Osteocyte (in vitro differentiated cells): ENCODE data around the gene CD207. TPM values are rescaled to one million over a fixed set of nuclear protein-coding genes. Genes with fewer than 3 reads are reported as not detected.

Source experiments
- DNase-seq: peaks from one replicate; pipeline ENCODE4 v3.0.0; 2021; ENCODE audit warnings: mixed read lengths; ENCODE audit not compliant: unreplicated experiment; ENCODE audit errors: extremely low spot score
- H3K27ac Mint-ChIP-seq: one replicate; pipeline ENCODE4 v1.8.0; 2021; ENCODE audit warnings: mild to moderate bottlenecking, mixed read lengths; ENCODE audit not compliant: unreplicated experiment
- H3K27me3 Mint-ChIP-seq: one replicate; pipeline ENCODE4 v1.8.0; 2021; ENCODE audit warnings: mixed read lengths; ENCODE audit not compliant: unreplicated experiment
- H3K36me3 Mint-ChIP-seq: one replicate; pipeline ENCODE4 v1.8.0; 2021; ENCODE audit warnings: mixed read lengths; ENCODE audit not compliant: unreplicated experiment
- H3K4me1 Mint-ChIP-seq: one replicate; pipeline ENCODE4 v1.8.0; 2021; ENCODE audit warnings: mixed read lengths; ENCODE audit not compliant: unreplicated experiment
- H3K4me3 Mint-ChIP-seq: one replicate; pipeline ENCODE4 v1.8.0; 2021; ENCODE audit warnings: mild to moderate bottlenecking, moderate library complexity, mixed read lengths; ENCODE audit not compliant: unreplicated experiment
- H3K9me3 Mint-ChIP-seq: one replicate; pipeline ENCODE4 v1.8.0; 2021; ENCODE audit warnings: mixed read lengths; ENCODE audit not compliant: unreplicated experiment
- total RNA-seq: library from RNA; stranded (reverse); gene quantifications from 2 replicates; pipeline ENCODE4 v1.2.1, GENCODE V29; 2021
- TF ChIP-seq, protein P1 (sequence below): fragments of 200-600 bp; sonication (generic); IDR thresholded peaks from 2 replicates; pipeline ENCODE4 v1.5.0; 2021; ENCODE audit warnings: antibody characterized with exemption, mild to moderate bottlenecking, moderate library complexity

The CD207 gene
- total RNA-seq, 1 donor from 2014 or later, result not detected

DNA sequence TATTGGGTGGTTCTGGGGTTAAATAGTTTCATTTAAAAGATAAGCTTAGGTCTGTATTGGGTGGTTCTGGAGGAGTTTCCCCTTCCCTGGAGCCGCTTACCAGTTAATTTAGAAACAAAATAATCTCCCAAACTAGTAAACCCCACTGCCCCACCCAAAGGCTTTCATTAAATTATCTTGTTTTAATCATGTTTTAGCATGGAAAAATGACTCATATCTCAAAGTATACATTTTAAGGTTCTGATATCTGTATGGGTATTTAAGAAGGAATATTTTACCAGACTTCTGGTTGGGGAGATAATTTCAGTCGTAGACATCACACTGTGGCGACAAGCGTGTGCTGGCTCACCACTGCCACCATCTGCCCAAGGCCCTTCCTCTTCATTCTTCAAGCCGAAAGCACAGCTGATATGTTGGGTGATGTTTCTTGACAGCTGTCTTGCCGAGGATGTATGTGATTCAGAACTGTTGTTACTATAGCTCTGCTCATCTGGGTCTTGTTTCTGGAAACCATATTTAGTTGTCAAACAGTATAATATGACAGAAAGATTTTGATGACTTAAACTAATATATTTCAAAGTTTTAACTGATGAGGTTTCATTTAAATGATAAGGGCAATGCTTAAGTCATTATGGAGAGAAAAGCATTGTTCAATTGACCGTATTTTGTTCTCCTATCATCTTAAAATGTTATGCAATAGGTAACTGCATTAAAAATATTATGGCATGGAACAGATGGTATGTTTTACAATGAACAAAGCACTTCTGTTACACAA, 50.3 kb downstream of the CD207 start:
- no peak for DNase-seq
- Mint-ChIP-seq H3K4me1 (peaks cover 8% of the 10 kb centered on the region), H3K9me3 (no peaks in the 10 kb centered on the region), H3K4me3 (no peak overlapping the region), H3K27ac (no peak overlapping the region), H3K36me3 (no peaks in the 10 kb centered on the region), H3K27me3 (peaks cover 62% of the 10 kb centered on the region)
- TF ChIP-seq, protein P1, sequence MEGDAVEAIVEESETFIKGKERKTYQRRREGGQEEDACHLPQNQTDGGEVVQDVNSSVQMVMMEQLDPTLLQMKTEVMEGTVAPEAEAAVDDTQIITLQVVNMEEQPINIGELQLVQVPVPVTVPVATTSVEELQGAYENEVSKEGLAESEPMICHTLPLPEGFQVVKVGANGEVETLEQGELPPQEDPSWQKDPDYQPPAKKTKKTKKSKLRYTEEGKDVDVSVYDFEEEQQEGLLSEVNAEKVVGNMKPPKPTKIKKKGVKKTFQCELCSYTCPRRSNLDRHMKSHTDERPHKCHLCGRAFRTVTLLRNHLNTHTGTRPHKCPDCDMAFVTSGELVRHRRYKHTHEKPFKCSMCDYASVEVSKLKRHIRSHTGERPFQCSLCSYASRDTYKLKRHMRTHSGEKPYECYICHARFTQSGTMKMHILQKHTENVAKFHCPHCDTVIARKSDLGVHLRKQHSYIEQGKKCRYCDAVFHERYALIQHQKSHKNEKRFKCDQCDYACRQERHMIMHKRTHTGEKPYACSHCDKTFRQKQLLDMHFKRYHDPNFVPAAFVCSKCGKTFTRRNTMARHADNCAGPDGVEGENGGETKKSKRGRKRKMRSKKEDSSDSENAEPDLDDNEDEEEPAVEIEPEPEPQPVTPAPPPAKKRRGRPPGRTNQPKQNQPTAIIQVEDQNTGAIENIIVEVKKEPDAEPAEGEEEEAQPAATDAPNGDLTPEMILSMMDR, result peak; percentile 28

DNA sequence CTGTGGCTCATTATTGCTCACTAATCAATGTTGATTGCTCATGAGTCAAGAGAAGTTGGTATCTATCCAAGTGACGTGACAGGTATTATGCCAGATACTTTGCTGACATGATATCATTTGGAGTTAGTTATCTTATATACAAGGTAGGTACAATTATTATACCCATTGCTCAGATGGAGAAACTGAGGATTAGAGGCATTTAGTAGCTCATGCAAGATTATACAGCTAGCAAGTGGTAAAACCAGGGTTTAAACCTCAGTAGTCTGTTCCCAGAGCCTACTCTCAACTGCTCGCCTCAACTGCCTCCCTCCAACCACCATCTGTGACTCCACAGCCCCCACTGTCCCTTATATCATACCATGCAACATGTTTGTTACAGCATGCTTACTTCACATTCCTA, 51.3 kb downstream of the CD207 start:
- Mint-ChIP-seq H3K36me3 (no peaks in the 10 kb centered on the region), H3K27me3 (peaks cover 63% of the 10 kb centered on the region), H3K9me3 (no peaks in the 10 kb centered on the region), H3K27ac (no peak overlapping the region), H3K4me1 (no peaks in the 10 kb centered on the region), H3K4me3 (no peak overlapping the region)
- no peak for DNase-seq
- TF ChIP-seq, protein P1, result no peak

Other genes with a start within 250 kb of the CD207 start
- not detected in 2 replicates for gene ADD2, start 67.6 kb downstream of the CD207 start, total RNA-seq
- not detected in 2 replicates for gene FIGLA, start 45.2 kb downstream of the CD207 start, total RNA-seq
- not detected in 2 replicates for gene CLEC4F, start 15.2 kb downstream of the CD207 start, total RNA-seq
- gene VAX2, start 64.8 kb upstream of the CD207 start, total RNA-seq, result 5.9 and 8.3 TPM in 2 replicates
- gene ATP6V1B1, start 100.1 kb upstream of the CD207 start, total RNA-seq, result 6.3 and 6.5 TPM in 2 replicates
- 1.9 and 2.7 TPM in 2 replicates for gene ANKRD53, start 142.8 kb upstream of the CD207 start, total RNA-seq
- 64.7 and 71.2 TPM in 2 replicates for gene TEX261, start 159.1 kb upstream of the CD207 start, total RNA-seq
- 157 and 161 TPM in 2 replicates for gene NAGK, start 232.8 kb upstream of the CD207 start, total RNA-seq